HepG2 (cell line): ENCODE measurements around the gene CD24. TPM values are rescaled to one million over a fixed set of nuclear protein-coding genes. Genes with fewer than 3 reads are reported as not detected.

Source experiments
- ARID5B ChIP-seq: IDR thresholded peaks from 2 replicates; pipeline ENCODE4 v1.4.0; 2020; ENCODE audit warnings: mild to moderate bottlenecking, missing genetic modification reagents
- ATF2 ChIP-seq: sonication (generic); formaldehyde crosslinking; IDR thresholded peaks from 2 replicates; pipeline ENCODE4 v1.4.0; 2020; ENCODE audit warnings: missing genetic modification reagents
- CBX2 ChIP-seq, 2 experiments: fragments of 200-600 bp in 1 of 2; sonication (generic); formaldehyde crosslinking in 1 of 2; IDR thresholded peaks; 2 replicates each; pipeline versions ENCODE4 v1.7.0 to v1.8.1; 2018 to 2022; ENCODE audit warnings: low read depth in 2 of 2, low read length in 1 of 2, mild to moderate bottlenecking in 1 of 2, missing genetic modification reagents in 1 of 2
- CREM ChIP-seq, 2 experiments: sonication (generic) in 1 of 2; formaldehyde crosslinking in 1 of 2; IDR thresholded peaks; 2 replicates each; pipeline versions ENCODE4 v1.4.0 to v1.6.1; 2016 to 2020; ENCODE audit warnings: antibody characterized with exemption in 1 of 2, mild to moderate bottlenecking in 1 of 2, missing genetic modification reagents in 1 of 2
- HNF4G ChIP-seq, 2 experiments: sonication (generic) in 1 of 2; formaldehyde crosslinking in 1 of 2; IDR thresholded peaks; 2 replicates each; pipeline versions ENCODE4 v1.4.0 to v1.6.1; 2011 to 2020; ENCODE audit warnings: borderline replicate concordance in 2 of 2, low read depth in 2 of 2, mild to moderate bottlenecking in 2 of 2, low read length in 1 of 2, missing genetic modification reagents in 1 of 2, moderate library complexity in 1 of 2
- HNRNPL ChIP-seq: fragments of 200-400 bp; formaldehyde crosslinking; IDR thresholded peaks from 2 replicates; pipeline ENCODE4 v1.6.1; 2017; ENCODE audit warnings: mild to moderate bottlenecking, low read depth, low read length
- KDM4B ChIP-seq: sonication (generic); formaldehyde crosslinking; IDR thresholded peaks from 2 replicates; pipeline ENCODE4 v1.4.0; 2020; ENCODE audit warnings: missing genetic modification reagents
- KLF16 ChIP-seq, 2 experiments: sonication (generic) in 1 of 2; formaldehyde crosslinking in 1 of 2; IDR thresholded peaks; 2 replicates each; pipeline versions ENCODE4 v1.6.1 to v1.8.0; 2016 to 2023; ENCODE audit warnings: missing genetic modification reagents in 2 of 2, missing compliant biosample characterization in 1 of 2
- MAFF ChIP-seq: IDR thresholded peaks from 2 replicates; pipeline ENCODE4 v1.6.1; 2011; ENCODE audit warnings: low read depth, low read length, improper control_type of control experiment
- MATR3 ChIP-seq: sonication (generic); formaldehyde crosslinking; IDR thresholded peaks from 2 replicates; pipeline ENCODE4 v1.4.0; 2020; ENCODE audit warnings: missing genetic modification reagents
- MXI1 ChIP-seq: IDR thresholded peaks from 3 replicates; pipeline ENCODE4 v1.6.1; 2012; ENCODE audit warnings: low read depth, low read length, inconsistent platforms, borderline replicate concordance
- NAIF1 ChIP-seq: sonication (generic); formaldehyde crosslinking; IDR thresholded peaks from 2 replicates; pipeline ENCODE4 v1.5.0; 2020; ENCODE audit warnings: mild to moderate bottlenecking, missing genetic modification reagents, borderline replicate concordance
- RAD21 ChIP-seq: fragments of 450-650 bp; formaldehyde crosslinking; IDR thresholded peaks from 2 replicates; pipeline ENCODE4 v1.5.0; 2020; ENCODE audit warnings: mild to moderate bottlenecking
- SAP130 ChIP-seq: IDR thresholded peaks from 2 replicates; pipeline ENCODE4 v1.6.1; 2016; ENCODE audit warnings: low read depth
- SP1 ChIP-seq, 2 experiments: fragments of 450-650 bp in 1 of 2; sonication (generic) in 1 of 2; formaldehyde crosslinking in 1 of 2; IDR thresholded peaks; 2 replicates each; pipeline versions ENCODE4 v1.4.0 to v1.6.1; 2016 to 2020; ENCODE audit warnings: missing genetic modification reagents in 1 of 2
- ZBTB3 ChIP-seq: sonication (generic); formaldehyde crosslinking; IDR thresholded peaks from 2 replicates; pipeline ENCODE4 v1.4.0; 2020; ENCODE audit warnings: low read depth, mild to moderate bottlenecking, moderate library complexity, missing genetic modification reagents, borderline replicate concordance
- ZFP62 ChIP-seq: sonication (generic); formaldehyde crosslinking; IDR thresholded peaks from 2 replicates; pipeline ENCODE4 v1.4.0; 2020; ENCODE audit warnings: missing genetic modification reagents
- ZFP82 ChIP-seq: sonication (generic); formaldehyde crosslinking; IDR thresholded peaks from 2 replicates; pipeline ENCODE4 v1.5.1; 2020; ENCODE audit warnings: mild to moderate bottlenecking, missing genetic modification reagents, borderline replicate concordance
- ZKSCAN8 ChIP-seq: IDR thresholded peaks from 2 replicates; pipeline ENCODE4 v1.6.1; 2016; ENCODE audit warnings: borderline replicate concordance, missing genetic modification reagents, missing compliant biosample characterization
- ZNF331 ChIP-seq: sonication (generic); formaldehyde crosslinking; IDR thresholded peaks from 2 replicates; pipeline ENCODE4 v1.4.0; 2020; ENCODE audit warnings: missing genetic modification reagents
- ZNF746 ChIP-seq: sonication (generic); formaldehyde crosslinking; IDR thresholded peaks from 2 replicates; pipeline ENCODE4 v1.8.0; 2022; ENCODE audit warnings: mild to moderate bottlenecking, missing genetic modification reagents
- ZSCAN12 ChIP-seq: sonication (generic); formaldehyde crosslinking; IDR thresholded peaks from 2 replicates; pipeline ENCODE4 v1.9.0; 2021; ENCODE audit warnings: mild to moderate bottlenecking, missing genetic modification reagents
- ZZZ3 ChIP-seq: sonication (generic); formaldehyde crosslinking; IDR thresholded peaks from 2 replicates; pipeline ENCODE4 v1.4.0; 2020; ENCODE audit warnings: missing genetic modification reagents, mild to moderate bottlenecking, borderline replicate concordance
- polyA plus RNA-seq, 8 experiments: library from polyadenylated mRNA; depleted of rRNA in 3 of 8; stranded (reverse) in 7 of 8; unstranded in 1 of 8; fragments of >200 nt; fragmentation: Illumina TruSeq in 4 of 8; extraction: Trizol in 4 of 8; gene quantifications; 2 replicates each; pipeline versions ENCODE4 v1.2.1 to v1.2.3, GENCODE V29; 2011 to 2016; ENCODE audit warnings: low read depth in 4 of 8, missing spikeins in 1 of 8, mixed read lengths in 1 of 8; ENCODE audit not compliant: insufficient read depth in 1 of 8
- total RNA-seq, 5 experiments: library from RNA; depleted of rRNA; stranded (reverse); fragments of >200 nt; fragmentation: Illumina TruSeq; extraction: Trizol; gene quantifications; 2 replicates each; pipeline ENCODE4 v1.2.3, GENCODE V29; 2016; ENCODE audit warnings: low read depth in 1 of 5
- TF ChIP-seq, protein P1 (sequence below): sonication (generic); formaldehyde crosslinking; IDR thresholded peaks from 2 replicates; pipeline ENCODE4 v1.5.0; 2020; ENCODE audit warnings: mild to moderate bottlenecking, missing genetic modification reagents, moderate library complexity

The CD24 gene
- total and polyA plus RNA-seq, 2 of the 13 experiments (the other 11 are each of a cell fraction or from before 2014, with no cell fraction given), result 11.3 to 30.5 TPM

DNA sequence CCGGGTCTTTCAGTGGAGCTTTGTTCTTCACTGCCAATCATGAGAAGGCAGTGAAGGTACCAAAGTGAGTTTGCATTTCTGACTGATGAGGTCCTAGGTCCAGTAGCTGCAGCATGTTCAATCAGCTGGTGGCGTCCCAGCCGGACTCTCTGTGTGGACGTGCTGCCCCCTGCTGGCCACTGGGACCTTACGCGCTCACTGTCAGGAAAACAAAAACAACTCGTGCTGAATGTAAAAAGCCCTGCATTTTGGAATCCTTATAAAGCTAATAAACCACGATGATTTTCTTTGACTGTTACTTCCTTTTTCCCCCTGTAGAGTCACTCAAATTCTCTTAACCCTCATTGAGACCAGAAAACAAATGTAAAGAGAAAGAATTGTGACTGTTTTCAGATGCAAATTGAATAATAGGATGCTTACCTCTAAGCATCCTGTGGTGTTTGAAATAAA lies 4.9 kb upstream of the CD24 start (continued):
- TF ChIP-seq CREM (IDR thresholded peaks at IDR 0.05) (no peak), CREM (CRISPR knock-in tag; IDR thresholded peaks at IDR 0.05) (no peak), KLF16 (CRISPR knock-in tag; IDR thresholded peaks at IDR 0.05) (0 out of 4 replicates have a peak, but pooled peaks of 1 of the 2 experiments have one; percentile 35), MXI1 (no peak), ATF2 (CRISPR knock-in tag) (0 out of 2 replicates have a peak, but pooled peaks have one; percentile 43), ZBTB3 (CRISPR knock-in tag) (no peak), CBX2 (IDR thresholded peaks at IDR 0.05; ENCODE audit: low read depth, low read length) (no peak), CBX2 (CRISPR knock-in tag; IDR thresholded peaks at IDR 0.05; ENCODE audit: low read depth) (no peak), HNF4G (IDR thresholded peaks at IDR 0.05; ENCODE audit: borderline replicate concordance, low read depth, low read length) (no peak), HNF4G (CRISPR knock-in tag; IDR thresholded peaks at IDR 0.05; ENCODE audit: borderline replicate concordance, low read depth) (no peak), ARID5B (peak; percentile 54), ZZZ3 (no peak), ZNF331 (CRISPR knock-in tag) (0 out of 2 replicates have a peak, but pooled peaks have one; percentile 39), KDM4B (CRISPR knock-in tag) (no peak), SAP130 (peak; percentile 36; the same call in 1 of the 2 replicates), MATR3 (CRISPR knock-in tag) (no peak), MAFF (no peak), RAD21 (CRISPR knock-in tag) (peak; percentile 95), ZFP82 (no peak), ZKSCAN8 (no peak), ZNF746 (CRISPR knock-in tag) (no peak), ZFP62 (CRISPR knock-in tag) (no peak), SP1 (IDR thresholded peaks at IDR 0.05) (no peak), SP1 (CRISPR knock-in tag; IDR thresholded peaks at IDR 0.05) (no peak), ZSCAN12 (no peak), HNRNPL (no peak), NAIF1 (CRISPR knock-in tag) (no peak)
- TF ChIP-seq, protein P1, sequence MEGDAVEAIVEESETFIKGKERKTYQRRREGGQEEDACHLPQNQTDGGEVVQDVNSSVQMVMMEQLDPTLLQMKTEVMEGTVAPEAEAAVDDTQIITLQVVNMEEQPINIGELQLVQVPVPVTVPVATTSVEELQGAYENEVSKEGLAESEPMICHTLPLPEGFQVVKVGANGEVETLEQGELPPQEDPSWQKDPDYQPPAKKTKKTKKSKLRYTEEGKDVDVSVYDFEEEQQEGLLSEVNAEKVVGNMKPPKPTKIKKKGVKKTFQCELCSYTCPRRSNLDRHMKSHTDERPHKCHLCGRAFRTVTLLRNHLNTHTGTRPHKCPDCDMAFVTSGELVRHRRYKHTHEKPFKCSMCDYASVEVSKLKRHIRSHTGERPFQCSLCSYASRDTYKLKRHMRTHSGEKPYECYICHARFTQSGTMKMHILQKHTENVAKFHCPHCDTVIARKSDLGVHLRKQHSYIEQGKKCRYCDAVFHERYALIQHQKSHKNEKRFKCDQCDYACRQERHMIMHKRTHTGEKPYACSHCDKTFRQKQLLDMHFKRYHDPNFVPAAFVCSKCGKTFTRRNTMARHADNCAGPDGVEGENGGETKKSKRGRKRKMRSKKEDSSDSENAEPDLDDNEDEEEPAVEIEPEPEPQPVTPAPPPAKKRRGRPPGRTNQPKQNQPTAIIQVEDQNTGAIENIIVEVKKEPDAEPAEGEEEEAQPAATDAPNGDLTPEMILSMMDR, result peak; percentile 96
